Measurements from ENCODE around the gene NBPF26. TPM values are rescaled to one million over a fixed set of nuclear protein-coding genes. Genes with fewer than 3 reads are reported as not detected.
A peak's percentile ranks its signal among the peaks of the same experiment; 100 is the strongest.
"Not testable (repeated sequence)": the region's sequence is repeated elsewhere in the genome, so short reads cannot be mapped to it uniquely, and the experiment has no call there.

NBPF26 gene
- 10 to 100 TPM; 25.6 to 34.1 TPM for total RNA-seq

GRCh38 chr1:120723715-120724402 is at the start of gene NBPF26:
NBPF26 (plus strand) TSS chr1:120723945.
- H3K36me3 Mint-ChIP-seq (ENCODE audit: insufficient read depth in 2 of 2); H3K27ac Mint-ChIP-seq; H3K27me3 Mint-ChIP-seq (ENCODE audit: low read depth); H3K4me1 Mint-ChIP-seq (ENCODE audit: low read depth); H3K9me3 Mint-ChIP-seq: not testable (repeated sequence)
- DNase-seq (peak; percentile 79 to 87), ATAC-seq (replicated peaks in 1 of 2) (peak; percentile 93 to 98)
- peak within 1 kb of the TSS; percentile 61 to 69 for H3K4me3 Mint-ChIP-seq

DNA sequence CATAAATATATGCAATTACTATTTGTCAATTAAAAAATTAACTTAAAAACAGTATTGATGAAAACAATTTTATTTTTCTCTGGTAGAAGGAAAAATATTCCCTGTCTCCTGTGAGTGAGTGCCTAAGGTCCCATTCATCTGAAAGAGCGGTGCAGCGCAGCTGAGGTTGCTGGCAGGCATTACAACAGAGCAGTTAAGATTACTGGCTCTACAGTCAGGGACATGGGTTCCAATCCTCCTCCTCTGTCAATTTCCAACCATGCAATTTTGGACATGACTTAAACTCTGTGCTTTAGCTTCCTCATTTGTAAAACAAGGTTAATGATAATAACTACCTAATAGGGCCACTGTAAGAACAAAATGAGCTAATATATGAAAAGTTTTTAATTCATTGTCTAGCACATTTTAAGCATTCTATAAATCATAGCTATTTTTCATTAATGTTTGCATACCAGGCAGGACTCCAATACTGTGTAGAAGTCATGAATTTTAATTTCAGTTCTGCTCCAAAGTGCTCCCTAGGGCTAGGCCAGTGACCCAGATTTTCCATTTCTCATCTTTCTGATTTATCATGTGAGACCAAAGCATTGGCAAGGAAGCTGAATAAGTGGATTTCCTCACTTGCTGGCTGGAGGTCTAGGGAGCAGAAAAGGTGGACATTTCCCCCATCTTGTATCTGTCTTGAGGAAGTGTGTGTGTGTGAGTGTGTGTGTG is 43.5 kb upstream of the NBPF26 start:
- not testable (repeated sequence) for H3K36me3 Mint-ChIP-seq (ENCODE audit: insufficient read depth in 2 of 2); ATAC-seq (replicated peaks in 1 of 2)

GRCh38 chr1:120680938-120681337 is 42.8 kb upstream of the NBPF26 start:
- DNase-seq; H3K4me3 Mint-ChIP-seq; H3K36me3 Mint-ChIP-seq (ENCODE audit: insufficient read depth in 2 of 2); H3K27me3 Mint-ChIP-seq (ENCODE audit: low read depth); H3K9me3 Mint-ChIP-seq; H3K27ac Mint-ChIP-seq; H3K4me1 Mint-ChIP-seq (ENCODE audit: low read depth); ATAC-seq (replicated peaks in 1 of 2): not testable (repeated sequence)

More for the DNA sequence above, 43.5 kb upstream of the NBPF26 start:
- not testable (repeated sequence) for H3K4me1 Mint-ChIP-seq (ENCODE audit: low read depth); H3K27ac Mint-ChIP-seq; H3K4me3 Mint-ChIP-seq; H3K9me3 Mint-ChIP-seq; DNase-seq; H3K27me3 Mint-ChIP-seq (ENCODE audit: low read depth)

GRCh38 chr1:120684397-120684796 is 39.3 kb upstream of the NBPF26 start:
- H3K27ac Mint-ChIP-seq; H3K27me3 Mint-ChIP-seq (ENCODE audit: low read depth); DNase-seq; H3K9me3 Mint-ChIP-seq; H3K4me1 Mint-ChIP-seq (ENCODE audit: low read depth); H3K36me3 Mint-ChIP-seq (ENCODE audit: insufficient read depth in 2 of 2); H3K4me3 Mint-ChIP-seq: not testable (repeated sequence)
- peak; percentile 66 to 82 for ATAC-seq (replicated peaks in 1 of 2)

DNA sequence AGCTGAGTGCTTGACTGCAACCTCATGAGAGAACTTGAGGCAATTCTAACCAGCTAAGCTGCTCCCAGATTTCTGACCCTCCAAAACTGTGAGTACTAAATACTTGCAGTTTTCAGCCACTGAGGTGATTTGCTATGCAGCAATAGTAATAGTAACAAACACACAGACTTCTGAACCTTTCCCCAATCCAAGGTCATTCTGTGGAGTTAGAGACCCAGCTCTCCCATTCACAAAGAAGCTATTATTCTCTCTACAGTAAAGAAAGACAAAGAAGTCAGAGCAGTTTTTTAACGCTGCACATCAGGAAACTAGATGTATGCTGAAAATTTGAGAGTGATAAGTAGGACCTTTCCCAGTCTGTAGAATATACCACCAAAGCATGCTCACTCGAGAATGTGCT is 38.1 kb upstream of the NBPF26 start:
- H3K27ac Mint-ChIP-seq; H3K9me3 Mint-ChIP-seq; DNase-seq; H3K4me3 Mint-ChIP-seq; H3K27me3 Mint-ChIP-seq (ENCODE audit: low read depth); ATAC-seq (replicated peaks in 1 of 2); H3K4me1 Mint-ChIP-seq (ENCODE audit: low read depth); H3K36me3 Mint-ChIP-seq (ENCODE audit: insufficient read depth in 2 of 2): not testable (repeated sequence)

DNA sequence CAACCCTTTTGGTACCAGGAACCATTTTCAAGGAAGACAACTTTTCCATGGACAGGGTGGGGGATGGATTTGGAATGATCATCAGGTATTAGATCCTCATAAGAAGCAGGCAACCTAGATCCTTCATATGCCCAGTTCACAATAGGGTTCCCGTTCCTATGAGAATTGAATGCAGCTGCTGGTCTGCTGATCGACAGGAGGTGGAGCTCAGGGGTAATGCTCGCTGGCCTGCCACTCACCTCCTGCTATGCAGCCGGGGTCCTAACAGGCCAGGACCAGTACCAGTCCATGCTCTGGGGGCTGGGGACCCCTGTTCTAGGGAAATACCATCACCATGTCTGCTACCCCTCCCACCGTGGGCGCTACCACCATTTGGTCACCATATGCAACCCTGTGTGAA is 36.5 kb upstream of the NBPF26 start:
- not testable (repeated sequence) for DNase-seq; H3K9me3 Mint-ChIP-seq; H3K4me1 Mint-ChIP-seq (ENCODE audit: low read depth); H3K27me3 Mint-ChIP-seq (ENCODE audit: low read depth); H3K4me3 Mint-ChIP-seq; H3K36me3 Mint-ChIP-seq (ENCODE audit: insufficient read depth in 2 of 2); H3K27ac Mint-ChIP-seq; ATAC-seq (replicated peaks in 1 of 2)

GRCh38 chr1:120700807-120701562 is 22.8 kb upstream of the NBPF26 start:
- ATAC-seq (replicated peaks in 1 of 2): peak in 1 of 2 donors; percentile 23
- H3K36me3 Mint-ChIP-seq (ENCODE audit: insufficient read depth in 2 of 2); H3K9me3 Mint-ChIP-seq; H3K27me3 Mint-ChIP-seq (ENCODE audit: low read depth); DNase-seq; H3K4me1 Mint-ChIP-seq (ENCODE audit: low read depth); H3K27ac Mint-ChIP-seq: not testable (repeated sequence)
- peak overlapping the region in 1 of 2 donors; percentile 21 for H3K4me3 Mint-ChIP-seq

- not testable (repeated sequence) for H3K9me3 Mint-ChIP-seq; H3K27me3 Mint-ChIP-seq (ENCODE audit: low read depth); H3K27ac Mint-ChIP-seq; H3K4me1 Mint-ChIP-seq (ENCODE audit: low read depth); H3K36me3 Mint-ChIP-seq (ENCODE audit: insufficient read depth in 2 of 2); DNase-seq; ATAC-seq (replicated peaks in 1 of 2)
- H3K4me3 Mint-ChIP-seq: peak overlapping the region in 1 of 2 donors; percentile 69
These were observed 409 bp upstream of the NBPF26 start for GRCh38 chr1:120723358-120723714.

GRCh38 chr1:120724507-120724906 is 762 bp downstream of the NBPF26 start:
- not testable (repeated sequence) for H3K27ac Mint-ChIP-seq; H3K9me3 Mint-ChIP-seq; H3K4me1 Mint-ChIP-seq (ENCODE audit: low read depth); H3K36me3 Mint-ChIP-seq (ENCODE audit: insufficient read depth in 2 of 2); ATAC-seq (replicated peaks in 1 of 2); H3K27me3 Mint-ChIP-seq (ENCODE audit: low read depth)
- DNase-seq: peak; percentile 25 to 31
- H3K4me3 Mint-ChIP-seq: peak overlapping the region; percentile 61 to 69

DNA sequence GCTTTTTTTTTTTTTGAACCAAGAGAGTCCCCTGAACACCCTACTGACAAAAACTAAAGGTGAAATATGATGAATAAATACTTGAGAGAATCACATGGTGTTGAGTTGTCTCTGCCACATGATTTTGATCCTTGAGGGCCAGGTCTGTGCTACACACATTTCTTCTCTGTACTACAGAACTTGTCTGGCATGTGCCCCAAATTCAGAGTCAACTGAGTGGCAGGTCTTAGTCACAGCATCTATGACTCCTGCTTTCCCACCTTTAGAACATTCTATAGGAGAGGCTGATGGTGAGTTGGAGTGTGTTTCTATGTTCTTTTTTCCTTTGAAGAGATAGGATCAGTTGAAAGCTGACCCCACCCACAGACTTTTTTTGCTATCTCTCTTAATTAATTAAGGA is 5.1 kb downstream of the NBPF26 start:
- not testable (repeated sequence) for H3K4me3 Mint-ChIP-seq; H3K9me3 Mint-ChIP-seq; H3K4me1 Mint-ChIP-seq (ENCODE audit: low read depth); H3K27me3 Mint-ChIP-seq (ENCODE audit: low read depth); H3K36me3 Mint-ChIP-seq (ENCODE audit: insufficient read depth in 2 of 2); ATAC-seq (replicated peaks in 1 of 2); H3K27ac Mint-ChIP-seq
- peak; percentile 1 to 30 for DNase-seq

DNA sequence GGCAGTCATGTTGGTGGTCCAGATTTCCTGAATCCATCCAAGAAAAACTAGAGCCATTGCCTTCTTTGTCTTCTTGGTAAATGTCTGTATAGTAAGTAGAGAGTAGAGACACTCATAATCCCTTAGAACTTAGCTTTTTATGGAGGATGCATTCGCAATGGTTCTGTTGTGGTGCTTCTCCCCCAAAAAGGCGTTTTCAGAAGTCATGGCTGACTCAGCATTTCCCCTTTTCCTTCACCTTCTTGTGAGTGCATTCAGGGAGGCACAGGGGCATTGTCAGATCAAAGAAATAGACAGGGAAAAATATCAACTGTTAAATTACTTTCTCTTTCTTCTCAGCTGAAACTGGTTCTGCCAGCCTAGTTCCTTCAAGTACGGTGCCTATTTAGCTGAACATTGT is 45.3 kb downstream of the NBPF26 start:
- H3K4me1 Mint-ChIP-seq (ENCODE audit: low read depth); H3K27ac Mint-ChIP-seq; H3K9me3 Mint-ChIP-seq; H3K27me3 Mint-ChIP-seq (ENCODE audit: low read depth); ATAC-seq (replicated peaks in 1 of 2); H3K36me3 Mint-ChIP-seq (ENCODE audit: insufficient read depth in 2 of 2); DNase-seq; H3K4me3 Mint-ChIP-seq: not testable (repeated sequence)

GRCh38 chr1:120805452-120805851 is 81.7 kb downstream of the NBPF26 start:
- Mint-ChIP-seq H3K4me1 (ENCODE audit: low read depth) (peaks cover 24% of the 10 kb centered on the region), H3K4me3 (peak overlapping the region in 1 of 2 donors; percentile 25)
- peak; percentile 31 to 47 for DNase-seq
- not testable (repeated sequence) for ATAC-seq (replicated peaks in 1 of 2); H3K9me3 Mint-ChIP-seq; H3K27me3 Mint-ChIP-seq (ENCODE audit: low read depth); H3K36me3 Mint-ChIP-seq (ENCODE audit: insufficient read depth in 2 of 2); H3K27ac Mint-ChIP-seq

DNA sequence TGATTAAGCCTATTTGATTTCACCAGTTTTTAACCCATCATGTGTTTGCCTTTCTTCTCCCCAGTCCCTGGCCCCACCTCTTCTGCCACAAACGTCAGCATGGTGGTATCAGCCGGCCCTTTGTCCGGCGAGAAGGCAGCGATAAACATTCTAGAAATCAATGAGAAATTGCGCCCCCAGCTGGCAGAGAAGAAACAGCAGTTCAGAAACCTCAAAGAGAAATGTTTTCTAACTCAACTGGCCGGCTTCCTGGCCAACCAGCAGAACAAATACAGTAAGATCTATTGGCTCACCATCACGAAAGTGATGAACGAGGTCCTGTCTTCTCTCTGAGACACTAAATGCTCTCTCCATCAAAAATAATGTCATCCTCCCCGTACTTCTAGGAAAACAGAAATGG is 88.1 kb downstream of the NBPF26 start:
- ATAC-seq (replicated peaks in 1 of 2); H3K27ac Mint-ChIP-seq; H3K27me3 Mint-ChIP-seq (ENCODE audit: low read depth); H3K4me1 Mint-ChIP-seq (ENCODE audit: low read depth); H3K36me3 Mint-ChIP-seq (ENCODE audit: insufficient read depth in 2 of 2); H3K9me3 Mint-ChIP-seq: not testable (repeated sequence)
- peak overlapping the region in 1 of 2 donors; percentile 15 for H3K4me3 Mint-ChIP-seq
- DNase-seq: peak; percentile 32 to 40

Measured in activated T-cell treated with anti-CD3 and anti-CD28 coated beads, Interleukin-2, amount 50 U/mL, for 72 hours (primary cell).